ENCODE measurements around the gene ATP12A.

ATP12A gene

GRCh38 chr13:24718192-24718965 lies 38.2 kb downstream of the ATP12A start:
- H4K20me1 ChIP-seq (ENCODE audit: insufficient read depth, low read length, poor library complexity, severe bottlenecking): no peaks in the 10 kb centered on the region
- no peaks in the 10 kb centered on the region for H3K27me3 ChIP-seq (ENCODE audit: insufficient read depth, low read length, poor library complexity, severe bottlenecking)
- peaks cover 22% of the 10 kb centered on the region for H3K4me1 ChIP-seq (ENCODE audit: insufficient read depth, low read length, poor library complexity, severe bottlenecking)
- H3K79me2 ChIP-seq (ENCODE audit: insufficient read depth, low read length): no peaks in the 10 kb centered on the region
- TF ChIP-seq CTCF (conservative IDR thresholded peaks at IDR 0.05; ENCODE audit: low read length) (no peak), EZH2phosphoT487 (IDR thresholded peaks at IDR 0.05; ENCODE audit: borderline replicate concordance) (no peak)
- no peak overlapping the region for H3K4me3 ChIP-seq (ENCODE audit: low read length, poor library complexity, severe bottlenecking)
- H3K9me3 ChIP-seq (ENCODE audit: insufficient read depth, low read depth, low read length): no peaks in the 10 kb centered on the region
- no peaks in the 10 kb centered on the region for H3K36me3 ChIP-seq (ENCODE audit: insufficient read depth, low read length)
- no peaks in the 10 kb centered on the region for H3K9me2 ChIP-seq (replicated peaks; ENCODE audit: low read depth, low read length)
- no peak overlapping the region for H3K9ac ChIP-seq (ENCODE audit: low read depth, low read length, poor library complexity, severe bottlenecking)
- no peak overlapping the region for H3K4me2 ChIP-seq (ENCODE audit: low read depth, low read length, poor library complexity, severe bottlenecking)
- no peak overlapping the region for H2AFZ ChIP-seq (ENCODE audit: low read length)
- H3F3A ChIP-seq (ENCODE audit: low read depth): no peaks in the 10 kb centered on the region

- Histone ChIP-seq H3K36me3 (ENCODE audit: insufficient read depth, low read length) (no peaks in the 10 kb centered on the region), H3F3A (ENCODE audit: low read depth) (no peaks in the 10 kb centered on the region), H3K9me2 (replicated peaks; ENCODE audit: low read depth, low read length) (no peaks in the 10 kb centered on the region), H4K20me1 (ENCODE audit: insufficient read depth, low read length, poor library complexity, severe bottlenecking) (no peaks in the 10 kb centered on the region), H3K4me3 (ENCODE audit: low read length, poor library complexity, severe bottlenecking) (no peak overlapping the region), H3K27me3 (ENCODE audit: insufficient read depth, low read length, poor library complexity, severe bottlenecking) (no peaks in the 10 kb centered on the region), H3K9ac (ENCODE audit: low read depth, low read length, poor library complexity, severe bottlenecking) (no peak overlapping the region), H2AFZ (ENCODE audit: low read length) (no peak overlapping the region), H3K79me2 (ENCODE audit: insufficient read depth, low read length) (no peaks in the 10 kb centered on the region), H3K4me1 (ENCODE audit: insufficient read depth, low read length, poor library complexity, severe bottlenecking) (peaks cover 22% of the 10 kb centered on the region), H3K9me3 (ENCODE audit: insufficient read depth, low read depth, low read length) (no peaks in the 10 kb centered on the region), H3K4me2 (ENCODE audit: low read depth, low read length, poor library complexity, severe bottlenecking) (no peak overlapping the region)
- TF ChIP-seq CTCF (conservative IDR thresholded peaks at IDR 0.05; ENCODE audit: low read length) (no peak), EZH2phosphoT487 (IDR thresholded peaks at IDR 0.05; ENCODE audit: borderline replicate concordance) (no peak)
Observed at GRCh38 chr13:24719139-24719538, 38.9 kb downstream of the ATP12A start.

- Histone ChIP-seq H3K36me3 (ENCODE audit: insufficient read depth, low read length) (no peaks in the 10 kb centered on the region), H3K4me2 (ENCODE audit: low read depth, low read length, poor library complexity, severe bottlenecking) (no peak overlapping the region), H2AFZ (ENCODE audit: low read length) (no peak overlapping the region), H3K4me1 (ENCODE audit: insufficient read depth, low read length, poor library complexity, severe bottlenecking) (peaks cover 21% of the 10 kb centered on the region), H3K9me3 (ENCODE audit: insufficient read depth, low read depth, low read length) (no peaks in the 10 kb centered on the region), H3K79me2 (ENCODE audit: insufficient read depth, low read length) (no peaks in the 10 kb centered on the region), H4K20me1 (ENCODE audit: insufficient read depth, low read length, poor library complexity, severe bottlenecking) (no peaks in the 10 kb centered on the region), H3K9ac (ENCODE audit: low read depth, low read length, poor library complexity, severe bottlenecking) (no peak overlapping the region), H3F3A (ENCODE audit: low read depth) (no peaks in the 10 kb centered on the region), H3K4me3 (ENCODE audit: low read length, poor library complexity, severe bottlenecking) (no peak overlapping the region), H3K27me3 (ENCODE audit: insufficient read depth, low read length, poor library complexity, severe bottlenecking) (no peaks in the 10 kb centered on the region), H3K9me2 (replicated peaks; ENCODE audit: low read depth, low read length) (no peaks in the 10 kb centered on the region)
- no peak for TF ChIP-seq EZH2phosphoT487 (IDR thresholded peaks at IDR 0.05; ENCODE audit: borderline replicate concordance)
- TF ChIP-seq CTCF (conservative IDR thresholded peaks at IDR 0.05; ENCODE audit: low read length): no peak
Observed at GRCh38 chr13:24723206-24723605, 43.0 kb downstream of the ATP12A start.
